DOHH2 (cell line): Measurements from ENCODE around the gene TTBK1.

ENCODE experiments used
- H3F3A ChIP-seq: fragments of 200-600 bp; sonication (generic), shearing (Covaris generic); 2 replicates; pipeline ENCODE4 v1.6.0; 2016; ENCODE audit warnings: antibody characterized with exemption, mild to moderate bottlenecking; ENCODE audit not compliant: control insufficient read depth, insufficient read depth
- H3K27ac ChIP-seq: fragments of 200-600 bp; sonication (generic); 2 replicates; pipeline ENCODE4 v1.5.1; 2014; ENCODE audit warnings: low read depth, mild to moderate bottlenecking, low read length, moderate library complexity
- H3K27me3 ChIP-seq: fragments of 200-600 bp; sonication (generic); 2 replicates; pipeline ENCODE4 v1.6.1; 2014; ENCODE audit warnings: mild to moderate bottlenecking, low read length, mixed read lengths; ENCODE audit not compliant: control insufficient read depth
- H3K36me3 ChIP-seq: fragments of 200-600 bp; sonication (generic); 2 replicates; pipeline ENCODE4 v1.6.1; 2014; ENCODE audit warnings: mild to moderate bottlenecking, low read length, moderate library complexity, mixed read lengths; ENCODE audit not compliant: control insufficient read depth
- H3K4me1 ChIP-seq: fragments of 200-600 bp; sonication (generic); 2 replicates; pipeline ENCODE4 v1.6.1; 2014; ENCODE audit warnings: mild to moderate bottlenecking, low read length, mixed read lengths; ENCODE audit not compliant: control insufficient read depth
- H3K4me2 ChIP-seq: fragments of 200-600 bp; sonication (generic); 2 replicates; pipeline ENCODE4 v1.6.0; 2014; ENCODE audit warnings: mild to moderate bottlenecking, low read length, moderate library complexity
- H3K4me3 ChIP-seq: fragments of 200-600 bp; sonication (generic); 2 replicates; pipeline ENCODE4 v1.5.1; 2014; ENCODE audit warnings: mild to moderate bottlenecking, low read length, mixed read lengths
- H3K79me2 ChIP-seq: fragments of 200-600 bp; sonication (generic); 2 replicates; pipeline ENCODE4 v1.6.1; 2014; ENCODE audit warnings: mild to moderate bottlenecking, low read length, mixed read lengths; ENCODE audit not compliant: control insufficient read depth
- H3K9me2 ChIP-seq: fragments of 200-600 bp; sonication (generic); replicated peaks from 2 replicates; pipeline ENCODE4 v1.6.1; 2014; ENCODE audit warnings: mild to moderate bottlenecking, low read length, mixed read lengths; ENCODE audit not compliant: control insufficient read depth
- H3K9me3 ChIP-seq: fragments of 200-600 bp; sonication (generic); 2 replicates; pipeline ENCODE4 v1.6.1; 2014; ENCODE audit warnings: antibody characterized with exemption, low read length, mixed read lengths; ENCODE audit not compliant: control insufficient read depth, insufficient read depth
- H4K20me1 ChIP-seq: fragments of 200-600 bp; sonication (generic); 2 replicates; pipeline ENCODE4 v1.6.0; 2014; ENCODE audit warnings: low read depth, mild to moderate bottlenecking, antibody characterized with exemption, low read length, moderate library complexity; ENCODE audit not compliant: control insufficient read depth, insufficient read depth
- EZH2phosphoT487 ChIP-seq: fragments of 200-600 bp; sonication (generic); IDR thresholded peaks from 2 replicates; pipeline ENCODE4 v1.6.1; 2017; ENCODE audit warnings: borderline replicate concordance, mild to moderate bottlenecking, antibody characterized with exemption, low read length, moderate library complexity, mixed read lengths
- TF ChIP-seq, protein P1 (sequence below): fragments of 200-600 bp; sonication (generic); IDR thresholded peaks from one replicate; pipeline ENCODE4 v1.5.1; 2014; ENCODE audit warnings: antibody characterized with exemption, mild to moderate bottlenecking, low read depth, low read length; ENCODE audit not compliant: poor library complexity, severe bottlenecking

Gene TTBK1

DNA sequence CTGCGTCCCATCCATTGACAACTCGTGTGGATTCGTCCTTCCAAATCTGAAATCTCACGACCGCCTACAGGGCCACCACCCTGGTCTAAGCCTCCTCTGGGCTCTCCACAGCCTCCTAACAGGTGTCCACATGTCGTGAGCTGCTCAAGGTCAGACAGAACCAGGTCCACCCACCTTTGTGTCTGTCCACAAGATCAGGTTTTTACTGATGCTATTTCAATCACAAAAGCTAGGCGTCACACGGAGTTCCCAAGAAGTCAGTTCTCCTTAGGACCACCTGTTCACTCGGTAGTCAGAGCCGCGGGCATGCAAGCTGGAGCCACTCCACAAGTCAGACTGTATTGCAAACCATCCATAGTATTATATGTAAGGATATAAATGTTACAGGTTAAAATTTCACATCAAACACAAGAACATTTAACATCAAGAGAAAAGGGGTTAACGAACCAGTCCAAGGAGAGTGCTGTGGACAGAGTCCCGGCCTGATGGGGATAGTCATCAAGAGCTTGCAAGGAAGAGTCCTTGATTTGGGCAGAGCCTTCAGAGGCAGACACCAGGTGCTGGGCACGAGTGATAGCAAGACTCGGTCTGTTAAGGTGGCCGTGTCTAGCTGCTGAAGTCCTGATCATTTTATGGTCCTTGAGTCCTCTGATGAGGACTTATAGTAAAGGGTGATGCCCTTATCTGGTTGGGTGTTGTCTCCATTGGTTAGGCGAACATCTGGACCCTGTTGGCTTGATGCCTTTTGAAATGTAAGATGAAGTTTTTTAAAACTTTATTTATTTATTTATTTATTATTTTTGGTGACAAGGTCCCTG, 13.3 kb upstream of the TTBK1 start:
- Histone ChIP-seq H3K27ac (no peak overlapping the region), H3K36me3 (peaks cover 27% of the 10 kb centered on the region), H3K4me3 (peak overlapping the region; percentile 78), H3K9me2 (no peaks in the 10 kb centered on the region), H3F3A (peaks cover 5% of the 10 kb centered on the region; the same call in 1 of the 2 replicates), H3K4me2 (peak overlapping the region; percentile 87), H3K27me3 (no peaks in the 10 kb centered on the region), H3K9me3 (no peaks in the 10 kb centered on the region), H4K20me1 (no peaks in the 10 kb centered on the region), H3K79me2 (peaks cover 38% of the 10 kb centered on the region), H3K4me1 (peaks cover 43% of the 10 kb centered on the region)
- no peak for TF ChIP-seq EZH2phosphoT487
- TF ChIP-seq, protein P1, sequence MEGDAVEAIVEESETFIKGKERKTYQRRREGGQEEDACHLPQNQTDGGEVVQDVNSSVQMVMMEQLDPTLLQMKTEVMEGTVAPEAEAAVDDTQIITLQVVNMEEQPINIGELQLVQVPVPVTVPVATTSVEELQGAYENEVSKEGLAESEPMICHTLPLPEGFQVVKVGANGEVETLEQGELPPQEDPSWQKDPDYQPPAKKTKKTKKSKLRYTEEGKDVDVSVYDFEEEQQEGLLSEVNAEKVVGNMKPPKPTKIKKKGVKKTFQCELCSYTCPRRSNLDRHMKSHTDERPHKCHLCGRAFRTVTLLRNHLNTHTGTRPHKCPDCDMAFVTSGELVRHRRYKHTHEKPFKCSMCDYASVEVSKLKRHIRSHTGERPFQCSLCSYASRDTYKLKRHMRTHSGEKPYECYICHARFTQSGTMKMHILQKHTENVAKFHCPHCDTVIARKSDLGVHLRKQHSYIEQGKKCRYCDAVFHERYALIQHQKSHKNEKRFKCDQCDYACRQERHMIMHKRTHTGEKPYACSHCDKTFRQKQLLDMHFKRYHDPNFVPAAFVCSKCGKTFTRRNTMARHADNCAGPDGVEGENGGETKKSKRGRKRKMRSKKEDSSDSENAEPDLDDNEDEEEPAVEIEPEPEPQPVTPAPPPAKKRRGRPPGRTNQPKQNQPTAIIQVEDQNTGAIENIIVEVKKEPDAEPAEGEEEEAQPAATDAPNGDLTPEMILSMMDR, result no peak

DNA sequence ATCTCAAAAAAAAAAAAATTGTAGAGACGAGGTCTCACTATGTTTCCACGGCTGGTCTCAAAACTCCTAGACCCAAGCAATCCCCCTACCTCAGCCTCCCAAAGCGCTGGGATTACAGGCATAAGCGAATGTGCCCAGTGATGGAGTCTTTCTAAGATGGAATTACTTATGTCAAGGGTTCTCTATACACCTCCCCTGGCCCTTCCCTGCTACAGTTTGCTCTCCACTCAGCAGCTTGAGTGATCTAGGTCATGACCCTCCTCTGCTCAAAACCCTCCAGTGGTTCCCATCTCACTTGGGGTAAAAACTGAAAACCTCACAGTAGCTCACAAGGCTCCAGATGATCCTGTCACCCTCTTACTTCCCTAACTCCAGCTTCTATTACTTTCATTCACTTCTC, 12.2 kb upstream of the TTBK1 start:
- H3K27ac ChIP-seq, result no peak overlapping the region
- no peaks in the 10 kb centered on the region for H3K9me3 ChIP-seq
- no peak overlapping the region for H3K4me3 ChIP-seq
- H3K4me1 ChIP-seq, result peaks cover 33% of the 10 kb centered on the region
- TF ChIP-seq, protein P1, result no peak
- no peak for TF ChIP-seq EZH2phosphoT487
- H4K20me1 ChIP-seq, result no peaks in the 10 kb centered on the region
- H3F3A ChIP-seq, result no peaks in the 10 kb centered on the region
- H3K79me2 ChIP-seq, result peaks cover 32% of the 10 kb centered on the region
- peaks cover 17% of the 10 kb centered on the region for H3K36me3 ChIP-seq
- H3K4me2 ChIP-seq, result no peak overlapping the region
- H3K27me3 ChIP-seq, result peaks cover 2% of the 10 kb centered on the region; the same call in 1 of the 2 replicates
- no peaks in the 10 kb centered on the region for H3K9me2 ChIP-seq

DNA sequence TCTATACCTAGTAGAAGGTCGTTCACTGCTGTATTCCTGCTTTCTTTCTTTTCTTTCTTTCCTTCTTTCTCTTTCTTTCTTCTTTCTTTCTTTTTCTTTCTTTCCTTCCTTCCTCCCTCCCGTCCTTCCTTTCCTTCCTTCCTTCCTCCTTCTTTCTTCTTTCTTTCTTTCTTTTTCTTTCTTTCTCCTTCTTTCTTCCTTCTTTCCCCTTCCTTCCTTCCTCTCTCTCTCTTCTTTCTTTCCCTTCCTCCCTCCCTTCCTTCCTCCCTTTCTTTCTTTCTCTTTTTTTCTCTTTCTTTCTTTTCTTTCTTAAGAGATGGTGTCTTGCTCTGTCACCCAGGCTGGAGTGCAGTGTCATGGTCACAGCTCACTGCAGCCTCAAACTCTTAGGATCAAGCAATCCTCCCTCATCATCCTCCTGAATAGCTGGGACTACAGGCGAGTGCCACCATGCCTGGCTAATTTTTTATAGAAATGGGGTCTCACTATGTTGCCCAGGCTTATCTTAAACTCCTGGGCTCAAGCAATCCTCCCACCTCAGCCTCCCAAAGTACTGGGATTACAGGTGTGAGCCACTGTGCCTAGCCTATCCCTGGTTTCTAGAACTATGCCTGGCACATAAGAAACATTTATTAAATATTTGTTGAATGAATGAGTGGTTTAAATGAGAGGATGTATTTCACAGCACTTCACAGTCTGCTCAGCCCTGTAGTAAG, 11.4 kb upstream of the TTBK1 start:
- Histone ChIP-seq H3K4me1 (peaks cover 26% of the 10 kb centered on the region), H3K36me3 (peaks cover 12% of the 10 kb centered on the region), H4K20me1 (no peaks in the 10 kb centered on the region), H3K79me2 (peaks cover 25% of the 10 kb centered on the region), H3F3A (no peaks in the 10 kb centered on the region), H3K4me2 (no peak overlapping the region), H3K27ac (no peak overlapping the region), H3K27me3 (peaks cover 2% of the 10 kb centered on the region; the same call in 1 of the 2 replicates), H3K4me3 (no peak overlapping the region), H3K9me3 (no peaks in the 10 kb centered on the region), H3K9me2 (no peaks in the 10 kb centered on the region)
- no peak for TF ChIP-seq EZH2phosphoT487
- TF ChIP-seq, protein P1, result no peak
